ENCODE measurements around the gene RASD1. TPM values are rescaled to one million over a fixed set of nuclear protein-coding genes. Genes with fewer than 3 reads are reported as not detected.

Gene RASD1
- total RNA-seq, 3 donors from 2014 or later: 64.0 to 140 (median 75.0) TPM

DNA sequence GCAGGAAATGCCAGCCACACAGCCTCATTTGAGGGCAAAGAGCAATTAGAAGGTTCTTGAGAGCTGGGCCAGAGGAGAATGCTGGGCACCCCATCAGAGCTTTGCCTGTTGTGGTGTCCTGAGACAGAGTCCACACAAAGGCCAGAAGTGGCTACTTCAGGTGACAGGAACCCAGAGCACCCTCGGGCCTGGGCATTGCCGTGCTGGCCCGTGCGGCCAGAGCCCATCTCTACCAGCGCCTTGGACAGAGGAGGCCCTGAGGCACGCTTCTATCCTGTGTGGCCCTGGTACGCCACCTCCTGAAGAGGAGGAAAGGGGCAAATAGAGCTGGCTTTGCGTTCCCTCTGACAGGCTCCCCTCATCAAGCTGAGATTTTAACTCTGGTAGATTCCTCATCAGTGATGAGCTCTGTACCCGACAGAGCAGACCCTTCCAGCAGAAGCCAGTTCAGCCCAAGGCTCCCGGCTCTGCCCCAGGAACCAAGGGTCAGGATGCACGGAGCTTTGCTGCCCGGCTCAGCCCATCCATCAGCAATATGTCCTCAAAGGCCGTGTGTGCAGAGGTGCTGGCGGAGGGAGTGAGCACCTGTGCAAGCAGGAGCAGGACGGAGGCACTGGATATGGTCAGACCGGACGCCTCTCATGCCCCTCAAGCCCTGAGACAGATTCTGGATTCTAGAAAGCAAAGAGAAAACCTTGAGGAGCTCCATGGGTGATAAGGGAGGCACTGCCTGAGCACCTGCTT is 3.4 kb upstream of the RASD1 start:
- no peak for TF ChIP-seq POLR2A (IDR thresholded peaks at IDR 0.05)
- no peak for TF ChIP-seq POLR2AphosphoS5 (IDR thresholded peaks at IDR 0.05)
- TF ChIP-seq, protein P1, sequence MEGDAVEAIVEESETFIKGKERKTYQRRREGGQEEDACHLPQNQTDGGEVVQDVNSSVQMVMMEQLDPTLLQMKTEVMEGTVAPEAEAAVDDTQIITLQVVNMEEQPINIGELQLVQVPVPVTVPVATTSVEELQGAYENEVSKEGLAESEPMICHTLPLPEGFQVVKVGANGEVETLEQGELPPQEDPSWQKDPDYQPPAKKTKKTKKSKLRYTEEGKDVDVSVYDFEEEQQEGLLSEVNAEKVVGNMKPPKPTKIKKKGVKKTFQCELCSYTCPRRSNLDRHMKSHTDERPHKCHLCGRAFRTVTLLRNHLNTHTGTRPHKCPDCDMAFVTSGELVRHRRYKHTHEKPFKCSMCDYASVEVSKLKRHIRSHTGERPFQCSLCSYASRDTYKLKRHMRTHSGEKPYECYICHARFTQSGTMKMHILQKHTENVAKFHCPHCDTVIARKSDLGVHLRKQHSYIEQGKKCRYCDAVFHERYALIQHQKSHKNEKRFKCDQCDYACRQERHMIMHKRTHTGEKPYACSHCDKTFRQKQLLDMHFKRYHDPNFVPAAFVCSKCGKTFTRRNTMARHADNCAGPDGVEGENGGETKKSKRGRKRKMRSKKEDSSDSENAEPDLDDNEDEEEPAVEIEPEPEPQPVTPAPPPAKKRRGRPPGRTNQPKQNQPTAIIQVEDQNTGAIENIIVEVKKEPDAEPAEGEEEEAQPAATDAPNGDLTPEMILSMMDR (IDR thresholded peaks at IDR 0.05): no peak
- DNase-seq (ENCODE audit: low spot score in 2 of 2): no peak
- intact Hi-C loops (cut with DNase I; ENCODE audit: low total_unique reads): loop anchor here (10.0 kb wide), 2 partner anchors 145 to 1285 kb away; partner anchors contain the start of genes NCOR1 and PIGL

DNA sequence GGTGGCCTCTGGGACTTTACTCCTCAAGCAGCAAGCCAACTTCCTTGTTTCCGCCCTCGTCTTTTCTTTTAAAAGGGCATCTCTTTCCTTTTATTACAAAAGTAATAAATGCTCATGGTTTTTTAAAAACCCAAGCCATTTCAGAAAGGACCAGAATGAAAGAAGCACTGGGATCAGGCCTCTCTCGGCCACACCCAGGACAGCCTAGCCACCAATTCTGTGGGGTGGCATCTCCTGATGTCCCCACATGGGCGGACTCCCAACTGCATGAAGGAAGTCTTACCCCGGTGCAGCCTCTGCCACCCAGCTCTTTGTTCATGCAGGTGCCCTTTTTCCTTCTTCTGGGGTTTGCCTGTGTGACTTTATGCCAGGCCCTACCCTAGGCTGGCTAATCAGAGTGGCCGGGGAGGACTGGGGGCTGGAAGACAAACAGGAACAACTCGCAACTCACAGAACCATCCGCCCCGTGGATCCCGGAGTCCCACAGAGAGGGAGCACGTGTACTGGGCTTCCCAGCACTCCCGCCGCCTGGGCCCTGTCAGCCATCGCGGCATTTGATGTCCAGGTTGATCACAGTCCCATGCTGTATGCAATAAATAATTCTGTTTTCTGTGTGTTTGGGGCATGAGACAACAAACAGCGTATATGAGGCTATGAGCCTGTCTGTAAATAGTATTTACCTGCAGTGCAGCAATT is 2.6 kb upstream of the RASD1 start:
- intact Hi-C loops (cut with DNase I; ENCODE audit: low total_unique reads): loop anchor here (10.0 kb wide), 2 partner anchors 146 to 1284 kb away; partner anchors contain the start of genes NCOR1 and PIGL
- no peak for TF ChIP-seq POLR2A (IDR thresholded peaks at IDR 0.05)
- no peak for TF ChIP-seq POLR2AphosphoS5 (IDR thresholded peaks at IDR 0.05)
- no peak for DNase-seq (ENCODE audit: low spot score in 2 of 2)
- H3K36me3 ChIP-seq: no peaks in the 10 kb centered on the region
- no peak overlapping the region for H3K27ac ChIP-seq
- no peaks in the 10 kb centered on the region for H3K27me3 ChIP-seq
- no peaks in the 10 kb centered on the region for H3K4me1 ChIP-seq
- no peak overlapping the region for H3K4me3 ChIP-seq
- no peaks in the 10 kb centered on the region for H3K9me3 ChIP-seq

More for the DNA sequence above, 3.4 kb upstream of the RASD1 start:
- H3K9me3 ChIP-seq: no peaks in the 10 kb centered on the region
- H3K27ac ChIP-seq: no peak overlapping the region
- no peaks in the 10 kb centered on the region for H3K27me3 ChIP-seq
- H3K4me3 ChIP-seq: no peak overlapping the region
- no peaks in the 10 kb centered on the region for H3K4me1 ChIP-seq
- no peaks in the 10 kb centered on the region for H3K36me3 ChIP-seq

DNA sequence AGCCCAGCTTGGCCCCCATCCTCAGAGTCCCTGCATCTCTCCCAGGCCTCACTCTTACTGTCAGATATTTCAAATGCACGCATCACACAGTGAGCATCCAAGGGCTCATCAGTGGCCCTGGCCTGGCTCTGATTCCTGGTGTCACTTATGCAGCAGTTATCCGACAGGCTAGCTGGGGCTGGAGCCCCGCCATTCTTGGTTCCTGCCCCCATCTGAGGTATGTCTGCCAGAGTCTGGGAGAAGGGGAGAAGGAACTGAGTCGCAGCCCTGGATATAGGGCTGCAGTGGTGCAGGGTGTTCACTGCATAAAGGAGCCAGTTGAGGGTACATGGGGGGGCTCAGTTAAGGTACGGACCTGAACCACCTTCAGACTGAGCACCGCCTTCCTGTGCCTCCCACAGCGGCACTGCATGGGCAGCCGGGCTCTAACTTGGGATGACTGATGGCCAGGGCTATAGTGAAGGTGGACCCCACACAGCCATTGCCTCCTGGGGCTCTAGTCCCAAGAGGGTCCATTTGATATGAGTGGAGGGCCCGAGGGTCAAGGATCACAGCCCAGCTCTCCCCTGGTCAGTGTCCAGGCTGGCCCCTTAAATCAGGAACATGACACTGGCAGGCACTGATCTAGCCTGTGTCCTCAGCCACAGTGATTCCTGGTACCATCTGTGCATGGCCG is 1.8 kb upstream of the RASD1 start:
- H3K27me3 ChIP-seq: no peaks in the 10 kb centered on the region
- no peak overlapping the region for H3K4me3 ChIP-seq
- H3K36me3 ChIP-seq: no peaks in the 10 kb centered on the region
- no peaks in the 10 kb centered on the region for H3K4me1 ChIP-seq
- TF ChIP-seq POLR2AphosphoS5 (IDR thresholded peaks at IDR 0.05) (no peak), POLR2A (IDR thresholded peaks at IDR 0.05) (no peak)
- TF ChIP-seq, protein P1 (IDR thresholded peaks at IDR 0.05): no peak
- H3K27ac ChIP-seq: no peak overlapping the region
- intact Hi-C loops (cut with DNase I; ENCODE audit: low total_unique reads): loop anchor here (2.0 to 10.0 kb wide), 3 partner anchors 147 to 1283 kb away; partner anchors contain the start of genes NCOR1 and PIGL
- no peaks in the 10 kb centered on the region for H3K9me3 ChIP-seq
- DNase-seq (ENCODE audit: low spot score in 2 of 2): no peak

- no peaks in the 10 kb centered on the region for H3K27me3 ChIP-seq
- H3K36me3 ChIP-seq: no peaks in the 10 kb centered on the region
- peak overlapping the region in 1 of 2 donors; percentile 83 for H3K27ac ChIP-seq
- no peaks in the 10 kb centered on the region for H3K4me1 ChIP-seq
- TF ChIP-seq POLR2A (IDR thresholded peaks at IDR 0.05) (no peak), POLR2AphosphoS5 (IDR thresholded peaks at IDR 0.05) (no peak)
- TF ChIP-seq, protein P1 (IDR thresholded peaks at IDR 0.05): no peak
- peak overlapping the region; percentile 65 to 77 (median 70) for H3K4me3 ChIP-seq
- DNase-seq (ENCODE audit: low spot score in 2 of 2): no peak
- intact Hi-C loops (cut with DNase I; ENCODE audit: low total_unique reads): loop anchor here (2.0 to 10.0 kb wide), 3 partner anchors 148 to 1282 kb away; partner anchors contain the start of genes NCOR1 and PIGL
- no peaks in the 10 kb centered on the region for H3K9me3 ChIP-seq
Observed at GRCh38 chr17:17497065-17497844, 1.1 kb upstream of the RASD1 start.
